Measurements from ENCODE around the gene RELN.

RELN gene

DNA sequence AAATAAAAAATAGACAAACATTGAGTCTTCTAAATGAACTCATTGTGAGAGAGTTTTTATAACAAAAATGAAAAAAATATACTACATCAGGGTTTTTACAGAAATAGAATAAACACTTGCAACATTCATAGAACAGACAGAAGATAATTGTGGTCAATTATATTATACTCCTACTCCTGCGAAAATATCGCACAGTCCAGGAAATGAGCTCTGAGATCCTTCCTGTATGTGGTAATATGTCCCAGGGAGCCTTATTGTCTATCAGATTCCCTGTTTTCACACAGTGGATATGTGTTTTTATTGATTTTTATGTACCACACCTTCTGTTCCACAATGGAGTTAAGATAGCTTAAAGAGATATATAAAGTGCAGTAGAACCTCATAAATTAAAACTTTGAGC is 27.5 kb upstream of the RELN start:
- no peak for FAIRE-seq
- TF ChIP-seq SPI1 (IDR thresholded peaks at IDR 0.05; ENCODE audit: low read depth, low read length) (no peak), POLR2AphosphoS5 (IDR thresholded peaks at IDR 0.05; ENCODE audit: low read depth, low read length) (no peak), POU2F2 (IDR thresholded peaks at IDR 0.05; ENCODE audit: low read depth, low read length) (no peak), PAX5 (IDR thresholded peaks at IDR 0.05; ENCODE audit: insufficient read depth, low read length, severe bottlenecking) (no peak), POLR2A (IDR thresholded peaks at IDR 0.05; ENCODE audit: low read depth, low read length) (no peak), TAF1 (IDR thresholded peaks at IDR 0.05; ENCODE audit: low read depth, low read length) (no peak)
- no peak for DNase-seq (ENCODE audit: insufficient read length, low spot score)

DNA sequence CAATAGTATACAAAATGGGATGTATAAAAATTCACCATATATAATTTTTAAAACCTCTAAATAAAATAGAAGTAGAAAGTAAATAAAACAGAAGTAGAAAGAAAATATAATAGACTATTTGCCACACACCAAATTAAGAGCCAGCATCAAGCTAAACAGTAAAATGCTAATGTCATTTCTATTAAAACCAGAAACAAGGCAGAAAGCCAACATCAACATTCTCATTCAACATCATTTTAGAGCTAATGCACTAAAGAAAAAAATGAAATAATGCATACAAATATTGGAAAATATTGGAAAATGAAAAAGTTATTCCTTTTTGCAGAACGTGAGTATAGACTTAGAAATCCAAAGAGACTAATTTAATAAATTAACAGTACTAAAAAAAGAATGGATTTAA is 23.4 kb upstream of the RELN start:
- no peak for FAIRE-seq
- TF ChIP-seq PAX5 (IDR thresholded peaks at IDR 0.05; ENCODE audit: insufficient read depth, low read length, severe bottlenecking) (no peak), POU2F2 (IDR thresholded peaks at IDR 0.05; ENCODE audit: low read depth, low read length) (no peak), SPI1 (IDR thresholded peaks at IDR 0.05; ENCODE audit: low read depth, low read length) (no peak), POLR2A (IDR thresholded peaks at IDR 0.05; ENCODE audit: low read depth, low read length) (no peak), TAF1 (IDR thresholded peaks at IDR 0.05; ENCODE audit: low read depth, low read length) (no peak), POLR2AphosphoS5 (IDR thresholded peaks at IDR 0.05; ENCODE audit: low read depth, low read length) (no peak)
- DNase-seq (ENCODE audit: insufficient read length, low spot score): no peak

DNA sequence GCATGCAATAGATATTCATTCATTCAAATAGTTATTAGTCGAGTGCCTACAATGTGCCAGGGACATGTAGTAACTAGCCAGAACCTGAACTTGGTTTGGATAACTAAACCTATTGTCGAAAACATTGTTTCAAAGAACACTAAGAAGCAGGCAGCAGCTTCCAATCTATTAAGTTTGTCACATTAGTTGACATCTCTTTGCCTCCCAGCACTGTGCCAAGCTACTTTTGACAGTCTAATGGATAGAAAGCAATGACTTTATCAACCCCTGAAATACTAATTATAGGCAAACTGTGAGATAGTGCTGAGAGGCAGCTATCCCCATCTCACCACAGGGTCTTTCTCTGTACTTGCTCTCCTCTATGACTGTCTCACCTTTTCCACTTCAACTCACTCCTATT is 22.4 kb upstream of the RELN start:
- FAIRE-seq (no peak), DNase-seq (ENCODE audit: insufficient read length, low spot score) (no peak)
- no peak for TF ChIP-seq POU2F2 (IDR thresholded peaks at IDR 0.05; ENCODE audit: low read depth, low read length)
- TF ChIP-seq POLR2AphosphoS5 (IDR thresholded peaks at IDR 0.05; ENCODE audit: low read depth, low read length): no peak

DNA sequence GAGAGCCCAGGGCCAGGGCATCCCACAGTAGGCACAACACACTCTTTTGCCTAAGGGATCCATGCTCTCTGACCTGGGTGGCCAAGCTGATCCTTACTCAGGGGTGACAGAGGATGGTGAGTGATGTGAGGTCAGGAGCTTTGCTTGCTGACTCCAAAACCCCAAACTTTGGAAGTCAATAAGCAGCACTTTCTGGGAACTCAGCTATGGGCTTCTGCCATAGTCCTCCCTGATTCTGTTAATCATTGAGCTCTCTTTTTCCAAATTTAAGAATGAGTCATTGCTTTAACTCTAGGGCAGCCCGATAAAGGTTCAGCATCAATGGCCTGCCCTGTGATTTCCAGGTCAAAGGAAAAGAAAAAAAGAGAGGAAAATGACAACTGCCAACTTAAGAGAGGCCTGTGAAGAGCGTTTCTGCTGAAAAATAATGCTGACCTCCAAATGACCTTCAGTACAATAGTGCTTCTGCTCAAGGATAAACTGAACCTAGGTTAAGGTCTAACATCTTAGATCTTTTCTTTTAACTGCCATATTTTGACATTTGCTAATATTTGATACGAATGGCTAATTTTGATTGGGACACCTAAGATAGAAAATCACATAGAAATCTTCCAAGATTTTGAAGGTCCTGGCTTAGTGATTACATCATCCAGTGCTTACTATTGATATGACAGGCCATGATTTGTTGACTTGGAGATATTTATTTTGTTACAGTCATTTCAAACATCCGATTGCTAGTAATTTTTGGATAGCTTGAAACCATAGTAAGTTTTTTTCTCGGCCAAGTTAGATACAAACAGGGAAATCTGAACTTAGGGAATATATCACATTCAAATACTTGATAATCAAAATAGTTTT is 20.8 kb upstream of the RELN start:
- no peak for TF ChIP-seq POU2F2 (IDR thresholded peaks at IDR 0.05; ENCODE audit: low read depth, low read length)
- FAIRE-seq (no peak), DNase-seq (ENCODE audit: insufficient read length, low spot score) (no peak)

DNA sequence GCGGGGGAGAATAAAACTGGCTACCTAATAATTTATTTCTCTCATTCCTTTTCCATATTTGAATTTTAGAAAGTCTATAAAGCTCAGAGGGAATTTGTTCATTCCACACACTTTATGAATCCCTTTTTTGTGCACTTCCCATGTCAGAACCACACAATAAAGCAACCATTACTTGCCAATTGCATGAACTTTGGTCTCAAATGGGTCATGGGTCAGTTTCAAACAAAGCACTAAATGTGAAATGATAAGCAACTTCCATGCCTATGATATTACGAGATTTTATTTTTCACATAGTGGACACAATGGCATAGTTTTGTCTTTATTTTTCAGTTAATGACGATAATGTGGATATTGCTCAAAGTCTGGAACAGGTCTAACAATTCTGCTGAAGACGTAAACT is 18.6 kb upstream of the RELN start:
- no peak for TF ChIP-seq POU2F2 (IDR thresholded peaks at IDR 0.05; ENCODE audit: low read depth, low read length)
- no peak for TF ChIP-seq PAX5 (IDR thresholded peaks at IDR 0.05; ENCODE audit: insufficient read depth, low read length, severe bottlenecking)
- no peak for TF ChIP-seq SPI1 (IDR thresholded peaks at IDR 0.05; ENCODE audit: low read depth, low read length)
- TF ChIP-seq POLR2AphosphoS5 (IDR thresholded peaks at IDR 0.05; ENCODE audit: low read depth, low read length): no peak
- TF ChIP-seq POLR2A (IDR thresholded peaks at IDR 0.05; ENCODE audit: low read depth, low read length): no peak
- TF ChIP-seq TAF1 (IDR thresholded peaks at IDR 0.05; ENCODE audit: low read depth, low read length): no peak
- no peak for DNase-seq (ENCODE audit: insufficient read length, low spot score)
- no peak for FAIRE-seq

DNA sequence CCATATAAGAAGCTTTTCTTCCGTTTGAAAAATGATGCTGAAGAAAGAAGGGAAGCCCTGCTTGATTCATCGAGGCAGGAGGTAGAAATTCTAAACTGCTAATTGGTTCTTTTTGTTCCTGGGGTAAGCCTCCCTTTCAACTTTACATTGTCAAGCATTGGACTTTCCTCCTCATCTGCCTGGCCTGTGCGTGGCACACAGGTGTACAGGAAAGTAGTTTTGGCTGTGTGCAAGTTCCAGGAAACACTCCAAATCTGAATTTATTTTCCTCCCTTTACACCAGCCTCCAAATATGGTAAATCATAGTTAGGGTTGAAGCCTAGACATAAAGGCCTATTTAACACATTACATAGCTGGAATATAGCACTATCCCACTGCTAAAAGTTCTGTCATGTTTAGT is 18.2 kb upstream of the RELN start:
- no peak for FAIRE-seq
- TF ChIP-seq SPI1 (IDR thresholded peaks at IDR 0.05; ENCODE audit: low read depth, low read length) (no peak), POLR2A (IDR thresholded peaks at IDR 0.05; ENCODE audit: low read depth, low read length) (no peak), POLR2AphosphoS5 (IDR thresholded peaks at IDR 0.05; ENCODE audit: low read depth, low read length) (no peak), PAX5 (IDR thresholded peaks at IDR 0.05; ENCODE audit: insufficient read depth, low read length, severe bottlenecking) (no peak), TAF1 (IDR thresholded peaks at IDR 0.05; ENCODE audit: low read depth, low read length) (no peak), POU2F2 (IDR thresholded peaks at IDR 0.05; ENCODE audit: low read depth, low read length) (no peak)
- DNase-seq (ENCODE audit: insufficient read length, low spot score): no peak

DNA sequence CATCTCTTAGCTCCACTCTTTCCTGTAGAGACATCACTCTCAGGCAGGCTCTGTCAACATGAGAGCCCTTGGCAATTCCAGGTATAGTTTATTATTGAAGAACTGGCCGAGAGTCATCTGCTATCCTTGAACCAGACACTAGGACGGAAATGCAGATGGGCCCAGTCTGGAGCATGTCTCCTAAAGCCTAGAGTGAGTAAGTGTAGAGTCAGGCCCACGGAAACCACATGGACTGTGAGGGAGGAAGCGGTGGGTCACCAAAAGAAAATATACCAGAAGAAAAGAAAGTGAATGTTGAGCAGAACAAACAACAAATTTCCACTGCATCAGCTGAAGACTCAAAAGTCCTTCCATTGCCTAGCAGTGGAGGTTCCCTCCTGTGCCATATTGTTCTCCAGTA is 15.7 kb upstream of the RELN start:
- no peak for FAIRE-seq
- no peak for DNase-seq (ENCODE audit: insufficient read length, low spot score)
- no peak for TF ChIP-seq TAF1 (IDR thresholded peaks at IDR 0.05; ENCODE audit: low read depth, low read length)
- TF ChIP-seq SPI1 (IDR thresholded peaks at IDR 0.05; ENCODE audit: low read depth, low read length): no peak
- TF ChIP-seq POLR2AphosphoS5 (IDR thresholded peaks at IDR 0.05; ENCODE audit: low read depth, low read length): no peak
- no peak for TF ChIP-seq PAX5 (IDR thresholded peaks at IDR 0.05; ENCODE audit: insufficient read depth, low read length, severe bottlenecking)
- no peak for TF ChIP-seq POU2F2 (IDR thresholded peaks at IDR 0.05; ENCODE audit: low read depth, low read length)
- TF ChIP-seq POLR2A (IDR thresholded peaks at IDR 0.05; ENCODE audit: low read depth, low read length): no peak

DNA sequence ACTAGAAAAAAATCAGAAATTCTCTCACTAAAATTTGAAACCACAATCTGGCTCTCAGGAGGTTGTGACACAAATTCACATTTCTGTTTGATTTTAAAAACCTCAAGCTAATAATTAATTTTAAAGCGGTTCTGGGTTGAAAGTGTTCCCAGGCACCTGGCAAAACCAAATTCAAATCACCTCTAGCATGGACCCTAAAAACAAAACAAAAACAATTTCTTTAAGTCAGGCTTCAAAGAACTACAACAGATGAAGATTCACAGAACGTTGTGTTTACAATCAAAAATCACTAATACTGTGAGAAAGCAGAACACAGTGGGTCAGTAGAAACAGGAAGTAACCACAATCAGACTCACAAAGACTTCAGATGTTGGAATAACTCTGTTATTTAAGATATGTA is 7.2 kb upstream of the RELN start:
- no peak for FAIRE-seq
- TF ChIP-seq POLR2A (IDR thresholded peaks at IDR 0.05; ENCODE audit: low read depth, low read length): no peak
- no peak for DNase-seq (ENCODE audit: insufficient read length, low spot score)

DNA sequence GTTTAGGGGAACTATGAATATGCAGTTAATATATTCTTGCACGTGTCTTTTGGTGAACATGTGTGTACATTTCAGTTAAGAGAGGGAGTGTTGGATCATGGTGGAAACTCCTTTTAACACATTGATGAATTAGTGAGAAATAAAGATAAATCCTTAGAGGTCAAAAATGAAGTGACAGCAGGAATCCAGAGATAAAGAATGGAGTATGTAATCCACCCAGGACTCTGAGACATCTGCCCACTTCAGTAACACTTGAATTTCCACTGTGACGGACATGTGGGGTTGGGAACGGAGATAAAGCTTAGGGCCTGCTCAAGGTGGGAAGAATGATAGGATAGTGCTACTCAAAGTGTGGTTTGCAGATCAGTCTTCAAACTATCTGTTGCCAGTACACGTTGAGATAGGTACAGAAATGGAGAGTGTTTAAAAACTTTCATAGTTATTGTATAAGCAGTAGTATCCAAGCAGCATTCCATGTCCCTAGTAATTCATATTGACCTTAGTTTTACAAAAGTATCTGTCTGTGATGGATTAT is 6.6 kb upstream of the RELN start:
- DNase-seq (ENCODE audit: insufficient read length, low spot score) (no peak), FAIRE-seq (no peak)
- TF ChIP-seq PAX5 (IDR thresholded peaks at IDR 0.05; ENCODE audit: insufficient read depth, low read length, severe bottlenecking) (no peak), POU2F2 (IDR thresholded peaks at IDR 0.05; ENCODE audit: low read depth, low read length) (no peak), POLR2AphosphoS5 (IDR thresholded peaks at IDR 0.05; ENCODE audit: low read depth, low read length) (no peak), POLR2A (IDR thresholded peaks at IDR 0.05; ENCODE audit: low read depth, low read length) (no peak), SPI1 (IDR thresholded peaks at IDR 0.05; ENCODE audit: low read depth, low read length) (no peak), TAF1 (IDR thresholded peaks at IDR 0.05; ENCODE audit: low read depth, low read length) (no peak)

DNA sequence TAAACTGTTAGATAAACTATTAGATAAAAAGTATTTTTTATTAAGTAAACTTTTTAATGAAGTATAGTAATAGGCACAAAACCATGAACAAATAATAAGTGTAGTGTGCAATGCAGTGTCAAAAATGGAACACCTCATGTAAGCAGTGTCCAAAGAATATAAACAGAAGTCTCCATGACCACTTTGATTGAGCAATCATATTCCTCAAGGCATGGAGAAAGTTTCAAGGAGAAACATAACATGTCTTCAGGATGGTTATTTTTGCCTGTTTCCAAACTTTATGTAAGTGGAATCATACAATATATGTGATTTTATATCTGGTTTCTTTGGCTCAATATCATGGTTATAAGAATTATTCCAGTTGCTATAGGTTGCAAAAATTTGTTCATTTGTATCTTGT is 6.1 kb upstream of the RELN start:
- DNase-seq (ENCODE audit: insufficient read length, low spot score): no peak
- no peak for TF ChIP-seq SPI1 (IDR thresholded peaks at IDR 0.05; ENCODE audit: low read depth, low read length)
- no peak for TF ChIP-seq POLR2A (IDR thresholded peaks at IDR 0.05; ENCODE audit: low read depth, low read length)
- no peak for TF ChIP-seq TAF1 (IDR thresholded peaks at IDR 0.05; ENCODE audit: low read depth, low read length)
- no peak for TF ChIP-seq POU2F2 (IDR thresholded peaks at IDR 0.05; ENCODE audit: low read depth, low read length)
- no peak for TF ChIP-seq PAX5 (IDR thresholded peaks at IDR 0.05; ENCODE audit: insufficient read depth, low read length, severe bottlenecking)
- TF ChIP-seq POLR2AphosphoS5 (IDR thresholded peaks at IDR 0.05; ENCODE audit: low read depth, low read length): no peak
- no peak for FAIRE-seq
